Gastroesophageal sphincter (tissue), 4 donors: ENCODE data around the gene PPFIBP1. TPM values are rescaled to one million over a fixed set of nuclear protein-coding genes. Genes with fewer than 3 reads are reported as not detected.

Experiments
- ATAC-seq: fragments of 150-250 bp; one replicate; pipeline ENCODE4 v1.9.1; 2016; ENCODE audit warnings: mild to moderate bottlenecking, moderate library complexity
- H3K27ac ChIP-seq, 4 donors: fragments of 200-600 bp; sonication (generic) in 3 of 4; 1 replicate in 3 of 4; 2 replicates in 1 of 4; pipeline ENCODE4 v1.5.1; 2016 to 2019
- H3K27me3 ChIP-seq: fragments of 200-600 bp; sonication (generic); one replicate; pipeline ENCODE4 v1.5.1; 2019
- H3K36me3 ChIP-seq, 2 donors: fragments of 200-600 bp; sonication (generic); one replicate each; pipeline ENCODE4 v1.5.1; 2019; ENCODE audit warnings: control low read depth in 1 of 2
- H3K4me1 ChIP-seq, 3 donors: fragments of 200-600 bp; sonication (generic); 1 replicate in 2 of 3; 2 replicates in 1 of 3; pipeline ENCODE4 v1.5.1; 2016 to 2019; ENCODE audit warnings: control low read depth in 2 of 3
- H3K4me3 ChIP-seq, 2 donors: fragments of 200-600 bp; sonication (generic); one replicate each; pipeline ENCODE4 v1.5.1; 2019; ENCODE audit warnings: mild to moderate bottlenecking in 1 of 2, moderate library complexity in 1 of 2
- H3K9me3 ChIP-seq, 3 donors: fragments of 200-600 bp; sonication (generic); one replicate each; pipeline ENCODE4 v1.5.1; 2017 to 2019; ENCODE audit warnings: control low read depth in 2 of 3
- EP300 ChIP-seq: sonication (generic); formaldehyde crosslinking; IDR thresholded peaks from one replicate; pipeline ENCODE4 v1.6.1; 2017; ENCODE audit warnings: antibody characterized with exemption, mild to moderate bottlenecking
- POLR2A ChIP-seq, 2 donors: fragments of 450-650 bp; IDR thresholded peaks; one replicate each; pipeline ENCODE4 v1.6.1; 2017; ENCODE audit warnings: antibody characterized with exemption in 2 of 2, mild to moderate bottlenecking in 2 of 2, moderate library complexity in 1 of 2
- POLR2AphosphoS5 ChIP-seq: sonication (generic); formaldehyde crosslinking; IDR thresholded peaks from one replicate; pipeline ENCODE4 v1.6.1; 2017; ENCODE audit warnings: antibody characterized with exemption
- WGBS, 2 donors: methylation state at CpG; one replicate each; pipeline ENCODE4 v1.1.5; 2018; ENCODE audit warnings: low coverage in 1 of 2; 5-methylcytosine and 5-hydroxymethylcytosine counted together
- total RNA-seq, 4 donors: library from RNA; depleted of rRNA; stranded (reverse); fragments of >200 nt; gene quantifications; one replicate each; pipeline ENCODE4 v1.1.0, GENCODE V29; 2016
- TF ChIP-seq, protein P1 (sequence below), 4 experiments: fragments of 200-600 bp in 2 of 4; fragments of 450-650 bp in 2 of 4; sonication (generic) in 1 of 4; IDR thresholded peaks; one replicate each; pipeline ENCODE4 v1.5.1; 2017 to 2019; ENCODE audit warnings: antibody characterized with exemption in 4 of 4, mild to moderate bottlenecking in 2 of 4, moderate library complexity in 2 of 4

PPFIBP1 gene
- total RNA-seq, 4 donors from 2014 or later, result 70.7 to 78.7 (median 72.5) TPM

DNA sequence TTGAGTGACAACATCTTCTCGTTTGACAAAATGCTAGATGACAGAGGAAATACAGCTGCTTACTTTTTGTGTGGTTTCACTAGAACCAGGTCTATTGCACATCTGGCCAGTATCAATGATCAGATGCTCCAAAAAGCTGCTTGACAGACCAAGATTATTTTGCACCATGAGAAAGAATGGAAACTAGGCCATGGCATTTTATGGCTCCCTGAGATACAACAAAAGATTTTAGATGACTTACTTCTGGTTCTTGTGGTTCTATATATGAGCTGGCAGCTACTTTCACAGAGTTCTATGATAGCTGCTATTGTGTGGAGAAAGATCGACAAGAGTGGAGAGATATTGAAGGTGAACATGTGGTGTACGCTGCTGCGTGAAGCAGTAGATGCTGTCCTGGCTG, 25.9 kb upstream of the PPFIBP1 start:
- H3K27me3 ChIP-seq, result no peaks in the 10 kb centered on the region
- WGBS, 2 donors, result 90% methylated on average over 4 of the region's 4 CpGs; no CpG with 5 or more reads in 1 of the 2 donors
- ATAC-seq, result no peak
- no peaks in the 10 kb centered on the region for H3K9me3 ChIP-seq
- H3K4me3 ChIP-seq, result no peak overlapping the region
- no peaks in the 10 kb centered on the region for H3K4me1 ChIP-seq
- no peak overlapping the region for H3K27ac ChIP-seq
- TF ChIP-seq EP300, result no peak
- TF ChIP-seq, protein P1, sequence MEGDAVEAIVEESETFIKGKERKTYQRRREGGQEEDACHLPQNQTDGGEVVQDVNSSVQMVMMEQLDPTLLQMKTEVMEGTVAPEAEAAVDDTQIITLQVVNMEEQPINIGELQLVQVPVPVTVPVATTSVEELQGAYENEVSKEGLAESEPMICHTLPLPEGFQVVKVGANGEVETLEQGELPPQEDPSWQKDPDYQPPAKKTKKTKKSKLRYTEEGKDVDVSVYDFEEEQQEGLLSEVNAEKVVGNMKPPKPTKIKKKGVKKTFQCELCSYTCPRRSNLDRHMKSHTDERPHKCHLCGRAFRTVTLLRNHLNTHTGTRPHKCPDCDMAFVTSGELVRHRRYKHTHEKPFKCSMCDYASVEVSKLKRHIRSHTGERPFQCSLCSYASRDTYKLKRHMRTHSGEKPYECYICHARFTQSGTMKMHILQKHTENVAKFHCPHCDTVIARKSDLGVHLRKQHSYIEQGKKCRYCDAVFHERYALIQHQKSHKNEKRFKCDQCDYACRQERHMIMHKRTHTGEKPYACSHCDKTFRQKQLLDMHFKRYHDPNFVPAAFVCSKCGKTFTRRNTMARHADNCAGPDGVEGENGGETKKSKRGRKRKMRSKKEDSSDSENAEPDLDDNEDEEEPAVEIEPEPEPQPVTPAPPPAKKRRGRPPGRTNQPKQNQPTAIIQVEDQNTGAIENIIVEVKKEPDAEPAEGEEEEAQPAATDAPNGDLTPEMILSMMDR (IDR thresholded peaks at IDR 0.05), result no peak
- no peak for TF ChIP-seq POLR2A (IDR thresholded peaks at IDR 0.05)
- TF ChIP-seq POLR2AphosphoS5, result no peak
- H3K36me3 ChIP-seq, result no peaks in the 10 kb centered on the region

DNA sequence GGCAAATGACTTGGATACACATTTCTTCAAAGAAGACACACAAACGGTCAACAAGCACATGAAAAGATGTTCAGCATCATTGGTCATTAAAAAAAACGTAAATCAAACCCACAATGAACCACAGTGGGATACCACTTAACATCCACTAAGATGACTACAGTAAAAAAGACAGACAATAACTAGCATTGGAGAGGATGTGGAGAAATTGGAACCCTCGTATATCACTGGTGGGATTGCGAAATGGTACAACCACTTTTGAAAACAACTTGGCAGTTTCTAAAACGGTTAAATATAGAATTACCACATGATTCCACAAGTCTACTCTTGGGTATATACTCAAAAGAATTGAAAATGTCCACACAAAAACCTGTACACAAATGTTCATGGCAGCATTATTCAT, 25.2 kb upstream of the PPFIBP1 start:
- no peaks in the 10 kb centered on the region for H3K4me1 ChIP-seq
- H3K27ac ChIP-seq, result no peak overlapping the region
- H3K4me3 ChIP-seq, result no peak overlapping the region
- no peaks in the 10 kb centered on the region for H3K9me3 ChIP-seq
- H3K27me3 ChIP-seq, result no peaks in the 10 kb centered on the region
- WGBS, 2 donors, result 85 to 90% methylated on average over 4 to 5 of the region's 5 CpGs
- ATAC-seq, result no peak
- no peaks in the 10 kb centered on the region for H3K36me3 ChIP-seq
- TF ChIP-seq, protein P1 (IDR thresholded peaks at IDR 0.05), result no peak
- no peak for TF ChIP-seq POLR2A (IDR thresholded peaks at IDR 0.05)
- TF ChIP-seq POLR2AphosphoS5, result no peak
- TF ChIP-seq EP300, result no peak

DNA sequence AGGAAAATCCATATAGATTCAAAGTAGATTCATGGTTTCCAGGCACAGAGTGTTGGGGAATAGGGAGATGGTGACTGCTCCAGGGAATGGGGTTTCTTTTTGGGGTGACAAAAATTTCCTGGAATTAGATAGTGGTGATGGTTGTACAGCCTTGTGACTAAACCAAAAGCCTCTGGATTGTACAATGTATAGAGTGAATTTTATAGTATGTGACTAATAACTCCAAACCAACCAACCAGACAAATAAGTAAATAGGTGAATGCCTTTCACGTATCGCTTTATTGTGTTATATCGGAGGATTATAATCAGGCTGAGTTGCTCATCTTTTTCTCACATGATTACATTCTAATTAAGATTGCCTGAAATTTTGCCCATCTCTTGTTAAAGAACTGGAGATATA, 24.6 kb upstream of the PPFIBP1 start:
- Histone ChIP-seq H3K27me3 (no peaks in the 10 kb centered on the region), H3K36me3 (no peaks in the 10 kb centered on the region), H3K9me3 (no peaks in the 10 kb centered on the region), H3K27ac (no peak overlapping the region), H3K4me3 (no peak overlapping the region), H3K4me1 (no peaks in the 10 kb centered on the region)
- TF ChIP-seq, protein P1 (IDR thresholded peaks at IDR 0.05), result no peak
- no peak for TF ChIP-seq POLR2AphosphoS5
- TF ChIP-seq EP300, result no peak
- no peak for TF ChIP-seq POLR2A (IDR thresholded peaks at IDR 0.05)
- no peak for ATAC-seq
- WGBS, 2 donors, result 88% methylated on average over 3 of the region's 3 CpGs; no CpG with 5 or more reads in 1 of the 2 donors

DNA sequence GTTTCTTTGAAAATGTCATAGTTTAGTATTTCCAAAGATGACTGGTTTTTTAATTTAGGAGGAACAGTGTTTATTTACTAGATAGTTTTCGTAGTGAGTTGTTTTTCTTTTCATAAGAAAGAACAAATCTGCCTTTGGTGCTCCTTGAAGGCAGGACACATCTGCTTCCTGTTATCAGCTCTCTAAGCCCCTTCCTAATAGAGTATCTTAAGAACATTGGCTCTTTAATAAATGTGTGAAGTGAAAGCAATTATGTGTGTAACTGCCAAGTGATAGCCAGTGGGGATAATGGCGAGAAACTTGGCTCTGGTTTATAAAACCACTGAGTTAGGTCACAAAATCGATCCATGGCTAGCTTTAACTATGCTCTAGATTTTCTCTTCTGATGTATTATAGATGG, 23.5 kb upstream of the PPFIBP1 start:
- Histone ChIP-seq H3K36me3 (no peaks in the 10 kb centered on the region), H3K4me3 (no peak overlapping the region), H3K27ac (no peak overlapping the region), H3K4me1 (peaks cover 0 to 2% (median 0%) of the 10 kb centered on the region in 3 donors), H3K9me3 (no peaks in the 10 kb centered on the region), H3K27me3 (no peaks in the 10 kb centered on the region)
- 45 to 55% methylated on average over 2 to 3 of the region's 3 CpGs for WGBS, 2 donors
- TF ChIP-seq EP300, result no peak
- no peak for TF ChIP-seq POLR2AphosphoS5
- TF ChIP-seq, protein P1 (IDR thresholded peaks at IDR 0.05), result no peak
- TF ChIP-seq POLR2A (IDR thresholded peaks at IDR 0.05), result no peak
- ATAC-seq, result no peak

DNA sequence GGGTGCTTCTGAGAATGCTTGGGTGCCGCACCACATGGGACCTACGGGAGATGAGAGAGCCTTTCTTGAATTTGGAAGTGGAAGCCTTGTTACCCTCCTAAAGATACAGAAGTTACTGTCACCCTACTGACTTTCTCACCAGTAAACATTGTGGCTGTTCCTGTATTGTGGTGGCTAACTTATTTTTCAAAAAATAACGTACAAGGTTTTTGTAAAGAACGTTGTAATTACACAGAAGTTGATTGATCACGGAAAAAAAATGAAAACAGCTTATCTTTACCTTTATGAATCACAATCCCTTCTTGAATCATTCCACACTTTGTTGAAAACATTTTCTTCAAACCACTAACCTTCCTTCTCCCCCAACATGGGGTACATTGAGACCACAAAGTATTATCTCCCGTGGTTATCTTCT, 22.0 kb upstream of the PPFIBP1 start:
- Histone ChIP-seq H3K9me3 (no peaks in the 10 kb centered on the region), H3K27ac (no peak overlapping the region), H3K36me3 (no peaks in the 10 kb centered on the region), H3K4me3 (no peak overlapping the region), H3K4me1 (peaks cover 0 to 6% (median 0%) of the 10 kb centered on the region in 3 donors), H3K27me3 (no peaks in the 10 kb centered on the region)
- ATAC-seq, result no peak
- WGBS, 2 donors, result 80 to 86% methylated on average over 4 to 6 of the region's 6 CpGs
- TF ChIP-seq POLR2AphosphoS5 (no peak), POLR2A (IDR thresholded peaks at IDR 0.05) (no peak), EP300 (no peak)
- TF ChIP-seq, protein P1 (IDR thresholded peaks at IDR 0.05), result no peak
